NCI-H748 (cell line): ENCODE data around the gene MFNG.

Experiments used
- DNase-seq: peaks from one replicate; lab custom pipeline; 2025; ENCODE audit not compliant: unreplicated experiment; lab: John Stamatoyannopoulos, UW

The MFNG gene

DNA sequence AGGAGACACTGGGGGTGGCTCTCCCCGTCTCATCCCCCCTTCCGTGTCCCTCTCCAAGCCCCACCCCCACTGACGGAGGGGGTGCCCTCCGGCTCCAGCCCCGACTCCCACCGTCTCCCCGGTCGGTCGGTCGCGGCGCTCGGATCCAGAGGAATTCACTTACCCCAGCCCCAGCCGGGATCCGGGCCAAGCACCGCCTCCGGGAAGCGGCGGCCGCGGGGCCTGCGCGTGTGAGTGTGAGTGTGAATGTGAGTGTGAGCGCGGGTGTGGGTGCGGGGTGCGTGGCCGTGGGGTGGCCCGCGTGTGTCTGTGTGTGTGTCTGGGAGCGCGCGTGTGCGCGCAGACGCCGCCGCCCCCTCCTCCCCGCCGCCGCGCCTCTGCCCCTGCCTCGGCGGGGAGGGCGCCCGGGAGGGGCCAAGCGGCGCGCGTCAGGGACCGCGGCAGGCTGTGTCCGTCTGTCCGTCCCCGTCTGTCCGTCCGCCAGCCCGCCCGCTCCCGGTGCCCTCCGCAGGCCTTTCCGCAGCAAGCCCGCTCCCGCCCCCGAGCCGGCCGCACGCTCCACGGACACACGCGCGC lies 59.0 kb downstream of the MFNG start, which contains the start of gene ELFN2:
ELFN2 (minus strand) TSS at position 345 of the 576 bp plus-strand sequence. CDS start 51,945 bp downstream, outside the sequence.
- DNase-seq = peak; percentile 6

DNA sequence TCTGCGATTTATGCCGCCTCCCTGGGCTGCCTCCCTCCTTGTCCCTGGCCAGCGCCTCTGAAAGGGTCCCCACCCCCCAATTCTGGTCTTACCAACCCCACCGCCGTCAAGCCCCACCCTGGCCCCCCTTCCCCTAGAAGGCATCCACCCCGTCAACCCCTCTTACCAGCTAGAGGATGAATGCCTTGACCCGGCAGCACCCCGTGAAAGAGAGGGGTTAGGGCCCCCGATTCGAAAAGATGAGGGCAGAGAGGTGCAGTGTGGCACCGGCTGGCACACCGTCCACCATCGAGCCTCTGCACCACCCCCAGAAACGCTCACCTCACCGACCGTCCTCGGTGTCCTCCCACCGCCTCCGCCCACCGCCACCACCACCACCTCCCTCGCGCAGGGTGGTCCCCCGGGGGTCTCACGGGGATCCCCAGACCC lies 59.5 kb downstream of the MFNG start:
- DNase-seq = no peak

DNA sequence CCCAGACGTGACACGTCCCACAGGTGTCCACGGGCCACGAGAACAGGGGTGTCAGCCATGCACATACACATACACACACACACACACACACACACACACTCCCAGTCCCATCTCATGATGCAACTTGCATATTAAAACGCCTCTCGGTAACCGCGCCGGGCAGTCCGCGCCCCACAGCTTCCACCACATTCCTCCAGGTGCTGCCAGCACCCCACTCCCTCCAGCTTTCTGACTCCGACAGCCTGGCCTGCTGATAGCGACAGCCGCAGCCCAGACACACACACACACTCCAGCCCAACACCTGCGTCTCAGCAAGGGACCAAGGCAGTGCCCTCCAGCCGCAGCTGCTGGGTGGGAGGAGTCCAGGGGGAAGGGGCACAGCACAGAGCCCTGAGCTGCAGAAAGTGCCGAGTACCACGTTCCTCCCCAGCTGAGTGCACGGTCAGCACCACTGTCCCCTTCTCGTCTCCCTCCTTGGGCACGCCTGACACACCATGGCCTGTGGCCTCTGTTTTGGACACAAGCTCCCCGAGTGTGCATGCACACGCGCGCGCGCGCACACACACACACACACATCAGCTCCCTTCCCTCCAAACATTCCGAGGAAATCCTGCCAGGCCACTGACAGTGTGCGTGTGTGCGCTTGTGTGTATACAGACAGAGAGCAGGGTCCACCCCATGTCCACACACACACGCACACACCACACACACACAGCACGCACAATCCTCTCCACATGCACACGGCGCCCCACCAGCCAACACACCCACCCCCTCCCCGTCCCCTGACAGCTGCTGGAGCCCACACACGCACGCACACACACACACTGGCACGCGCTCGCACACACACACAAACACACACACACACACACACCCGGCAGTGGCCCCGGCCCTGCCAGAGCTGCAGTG lies 60.1 kb downstream of the MFNG start:
- DNase-seq = peak; percentile 70

DNA sequence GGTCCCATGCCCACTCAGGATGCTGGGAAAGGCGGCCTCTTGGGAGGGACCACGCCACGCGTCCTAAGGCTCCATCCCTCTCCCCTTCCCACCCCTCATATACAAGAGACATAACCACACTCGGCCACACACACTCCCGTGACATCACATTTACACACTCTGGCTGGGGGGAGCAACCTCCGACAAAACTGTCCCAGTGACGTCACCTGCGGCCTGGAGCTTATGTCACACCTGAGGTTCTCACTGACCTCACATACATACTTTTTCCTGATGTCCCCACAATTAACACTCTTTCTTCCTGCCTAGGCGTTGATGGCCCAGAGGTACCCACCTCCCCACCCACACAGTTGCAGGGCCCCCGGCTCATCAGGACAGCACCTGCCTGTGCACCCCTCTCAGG lies 60.8 kb downstream of the MFNG start:
- DNase-seq = no peak

DNA sequence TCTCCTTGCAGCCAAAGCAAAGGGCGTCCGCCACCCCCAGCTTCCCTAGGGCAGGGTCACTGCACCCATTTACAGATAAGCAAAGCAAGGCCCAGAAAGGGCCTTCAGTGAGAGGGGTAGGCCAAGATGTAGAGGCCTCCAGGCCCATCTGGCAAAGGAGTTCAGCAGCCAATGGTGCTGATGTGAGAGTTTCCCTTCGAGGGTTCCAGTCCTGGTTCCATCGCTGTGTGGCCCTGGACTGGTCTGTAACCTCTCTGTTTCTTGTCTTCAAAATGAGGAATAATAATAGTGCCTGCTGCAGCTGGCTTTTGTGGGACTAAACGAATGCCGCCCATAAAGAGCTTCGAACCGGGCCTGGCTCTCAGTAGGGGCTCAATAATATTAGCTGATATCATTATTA lies 62.9 kb downstream of the MFNG start:
- no peak for DNase-seq

DNA sequence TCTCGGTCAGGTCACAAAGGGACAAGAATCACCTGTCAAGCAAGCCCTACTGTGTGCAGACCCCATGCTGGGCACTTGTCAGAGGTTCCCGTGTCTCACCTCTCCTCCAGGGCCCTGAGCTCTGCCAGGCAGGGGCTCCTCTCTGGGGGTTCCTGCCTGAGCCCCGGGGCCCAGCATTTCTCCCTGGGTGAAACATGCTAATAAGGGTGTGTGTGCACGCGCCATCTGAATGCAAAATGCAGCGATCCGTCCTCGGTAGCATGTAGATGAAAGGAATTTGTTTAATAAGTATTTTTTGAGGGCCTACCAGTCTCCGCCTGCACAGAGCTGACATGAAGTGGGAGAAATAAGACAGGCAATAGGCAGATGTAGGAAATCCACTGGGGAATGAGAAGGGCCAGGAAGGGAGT lies 64.7 kb downstream of the MFNG start:
- no peak for DNase-seq

DNA sequence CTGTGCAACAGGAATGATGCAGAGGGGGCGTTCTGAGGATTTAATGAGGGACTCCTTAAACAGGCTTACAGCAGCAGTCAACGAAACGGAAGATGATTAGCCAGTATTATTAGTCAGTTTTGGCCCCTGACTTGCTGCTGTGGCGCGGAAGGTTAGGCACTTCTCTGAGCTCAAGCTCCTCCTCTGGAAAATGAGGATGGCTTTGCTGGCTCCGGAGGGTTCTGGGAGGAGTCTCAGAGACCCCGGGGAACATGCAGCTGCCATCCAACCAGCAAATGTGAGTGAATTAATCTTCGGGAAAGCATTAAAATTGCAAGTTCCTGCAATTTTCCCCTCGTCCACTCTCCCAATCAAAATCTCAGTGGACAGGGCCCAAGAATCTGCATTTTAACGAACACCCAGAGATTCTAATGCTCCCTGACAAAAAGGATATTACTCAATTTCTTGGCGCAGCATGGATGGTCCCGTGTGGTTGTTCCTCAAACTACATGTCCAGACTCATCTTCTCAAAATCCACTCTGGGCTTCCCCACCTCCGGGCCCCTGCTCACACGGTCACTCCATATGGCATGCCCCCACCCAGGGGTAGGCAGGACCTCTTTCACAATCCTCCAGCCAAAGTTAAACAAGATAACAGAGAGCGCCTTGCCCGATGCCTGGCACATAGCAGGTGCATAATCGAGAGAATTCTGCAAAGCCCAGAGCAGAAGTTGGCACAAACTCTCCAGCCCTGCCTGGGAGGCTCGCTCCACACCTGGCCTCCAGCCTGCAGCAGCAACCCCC lies 65.3 kb downstream of the MFNG start:
- no peak for DNase-seq

DNA sequence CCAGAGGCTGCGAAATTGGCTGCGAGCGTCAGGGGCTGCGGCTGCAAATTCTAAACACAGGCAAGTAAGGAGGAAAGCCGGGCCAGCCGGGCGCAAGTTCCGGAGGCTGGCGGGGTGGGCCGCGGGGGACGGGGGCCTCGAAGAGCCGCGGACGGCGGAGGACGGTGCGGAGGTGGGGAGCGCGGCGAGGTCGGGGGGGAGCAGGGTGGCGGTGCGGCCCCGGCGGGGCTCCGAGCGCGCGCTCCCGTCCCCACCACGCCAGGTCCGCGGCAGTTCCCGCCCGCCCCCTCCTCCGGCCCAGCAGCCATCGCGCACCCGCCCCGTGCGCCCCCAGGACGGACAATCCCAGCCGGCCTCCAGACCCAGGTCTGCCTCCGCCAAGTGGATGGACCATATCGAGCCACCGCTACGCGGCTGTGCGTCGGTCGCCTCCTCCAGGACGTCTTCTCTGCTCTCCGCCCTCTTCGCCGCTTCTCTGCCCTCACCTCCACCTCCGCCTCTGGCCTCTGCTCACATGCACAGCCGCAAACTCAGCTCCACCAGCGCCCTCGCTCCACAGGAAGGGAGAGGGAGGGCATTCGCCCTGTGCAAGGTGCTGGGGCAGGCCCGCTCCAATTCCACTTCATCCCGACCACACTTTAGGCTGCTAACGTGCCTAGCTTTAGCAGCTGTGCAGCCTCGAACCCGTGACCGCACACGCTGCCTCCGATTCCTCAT lies 66.1 kb downstream of the MFNG start:
- DNase-seq = peak; percentile 21

DNA sequence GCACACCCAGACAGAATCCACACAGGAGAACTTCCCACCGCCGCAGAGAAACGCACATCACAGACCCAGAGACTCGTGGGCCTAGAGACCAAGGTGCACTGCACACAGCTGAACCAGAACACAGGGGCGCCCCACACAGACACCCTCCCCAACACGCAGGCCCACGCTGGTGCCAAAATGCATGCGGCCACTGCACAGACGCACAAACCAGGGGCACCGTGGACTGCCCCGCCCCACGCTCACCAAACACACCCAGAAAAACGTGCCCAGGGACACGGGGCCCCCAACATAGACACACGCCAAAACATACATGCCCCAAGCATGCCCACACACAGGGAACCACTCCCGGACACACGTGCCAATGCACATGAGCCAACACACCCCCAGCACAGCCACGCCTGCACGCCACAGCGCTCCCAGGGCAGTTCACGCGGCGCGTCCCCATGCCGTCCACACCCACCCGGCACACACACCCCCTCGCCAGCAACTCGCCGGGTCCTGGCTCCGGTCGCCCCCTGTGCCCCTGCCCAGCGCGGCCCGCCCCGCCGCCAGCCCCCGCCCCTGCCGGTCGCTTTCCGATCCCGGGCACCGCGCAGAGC lies 66.7 kb downstream of the MFNG start:
- DNase-seq = no peak
